ENCODE data around the gene CHRDL2.

The CHRDL2 gene

GRCh38 chr11:74734559-74734925 lies 3.3 kb upstream of the CHRDL2 start:
- H3K27me3 ChIP-seq (replicated peaks; ENCODE audit: control insufficient read depth, insufficient read depth, low read length), result peaks cover 1% of the 10 kb centered on the region
- TF ChIP-seq CTCF (IDR thresholded peaks at IDR 0.05; ENCODE audit: insufficient read depth, low read length, poor library complexity, severe bottlenecking), result no peak
- H3K36me3 ChIP-seq (ENCODE audit: control insufficient read depth, insufficient read depth, low read length), result no peaks in the 10 kb centered on the region

GRCh38 chr11:74730571-74731260 lies 510 bp downstream of the CHRDL2 start:
- no peak for TF ChIP-seq CTCF (IDR thresholded peaks at IDR 0.05; ENCODE audit: insufficient read depth, low read length, poor library complexity, severe bottlenecking)
- Histone ChIP-seq H3K4me3 (replicated peaks; ENCODE audit: low read depth, low read length) (no peak overlapping the region), H3K36me3 (ENCODE audit: control insufficient read depth, insufficient read depth, low read length) (no peaks in the 10 kb centered on the region), H3K27me3 (replicated peaks; ENCODE audit: control insufficient read depth, insufficient read depth, low read length) (peaks cover 1% of the 10 kb centered on the region)
- DNase-seq (ENCODE audit: extremely low read depth, insufficient read length), result no peak

More at GRCh38 chr11:74734559-74734925, 3.3 kb upstream of the CHRDL2 start:
- H3K4me3 ChIP-seq (replicated peaks; ENCODE audit: low read depth, low read length), result no peak overlapping the region
- DNase-seq (ENCODE audit: extremely low read depth, insufficient read length), result no peak

- no peak for TF ChIP-seq CTCF (IDR thresholded peaks at IDR 0.05; ENCODE audit: insufficient read depth, low read length, poor library complexity, severe bottlenecking)
- Histone ChIP-seq H3K27me3 (replicated peaks; ENCODE audit: control insufficient read depth, insufficient read depth, low read length) (peaks cover 1% of the 10 kb centered on the region), H3K4me3 (replicated peaks; ENCODE audit: low read depth, low read length) (no peak overlapping the region), H3K36me3 (ENCODE audit: control insufficient read depth, insufficient read depth, low read length) (no peaks in the 10 kb centered on the region)
- DNase-seq (ENCODE audit: extremely low read depth, insufficient read length), result no peak
Observed at GRCh38 chr11:74729397-74729796, 1.8 kb downstream of the CHRDL2 start.

GRCh38 chr11:74726547-74727182 lies 4.6 kb downstream of the CHRDL2 start:
- peak; percentile 97 for TF ChIP-seq CTCF (IDR thresholded peaks at IDR 0.05; ENCODE audit: insufficient read depth, low read length, poor library complexity, severe bottlenecking)
- Histone ChIP-seq H3K36me3 (ENCODE audit: control insufficient read depth, insufficient read depth, low read length) (no peaks in the 10 kb centered on the region), H3K4me3 (replicated peaks; ENCODE audit: low read depth, low read length) (no peak overlapping the region), H3K27me3 (replicated peaks; ENCODE audit: control insufficient read depth, insufficient read depth, low read length) (peaks cover 1% of the 10 kb centered on the region)
- DNase-seq (ENCODE audit: extremely low read depth, insufficient read length), result no peak

GRCh38 chr11:74725701-74726100 lies 5.5 kb downstream of the CHRDL2 start:
- DNase-seq (ENCODE audit: extremely low read depth, insufficient read length), result no peak
- peaks cover 1% of the 10 kb centered on the region for H3K27me3 ChIP-seq (replicated peaks; ENCODE audit: control insufficient read depth, insufficient read depth, low read length)
- TF ChIP-seq CTCF (IDR thresholded peaks at IDR 0.05; ENCODE audit: insufficient read depth, low read length, poor library complexity, severe bottlenecking), result no peak

More at GRCh38 chr11:74725701-74726100, 5.5 kb downstream of the CHRDL2 start:
- Histone ChIP-seq H3K4me3 (replicated peaks; ENCODE audit: low read depth, low read length) (no peak overlapping the region), H3K36me3 (ENCODE audit: control insufficient read depth, insufficient read depth, low read length) (no peaks in the 10 kb centered on the region)
